ENCODE results near the gene MSTN. TPM values are rescaled to one million over a fixed set of nuclear protein-coding genes. Genes with fewer than 3 reads are reported as not detected.

MSTN gene
- total RNA-seq, 3 donors from 2014 or later: 0.64 to 0.73 (median 0.66) TPM

GRCh38 chr2:190068764-190069163 is 6.2 kb upstream of the MSTN start:
- Histone ChIP-seq H3K36me3 (no peaks in the 10 kb centered on the region), H3K4me1 (no peaks in the 10 kb centered on the region), H3K4me3 (no peak overlapping the region), H3K9me3 (no peaks in the 10 kb centered on the region), H3K27me3 (no peaks in the 10 kb centered on the region), H3K27ac (no peak overlapping the region)
- intact Hi-C loops (cut with DNase I; ENCODE audit: low total_unique reads): no loop called here
- TF ChIP-seq POLR2A (IDR thresholded peaks at IDR 0.05) (no peak), POLR2AphosphoS5 (IDR thresholded peaks at IDR 0.05) (no peak), CTCF (IDR thresholded peaks at IDR 0.05) (no peak)
- no peak for DNase-seq (ENCODE audit: low spot score in 2 of 2)

GRCh38 chr2:190065839-190066238 is 3.3 kb upstream of the MSTN start:
- no peaks in the 10 kb centered on the region for H3K36me3 ChIP-seq
- no peaks in the 10 kb centered on the region for H3K27me3 ChIP-seq
- no peaks in the 10 kb centered on the region for H3K9me3 ChIP-seq
- H3K4me3 ChIP-seq: no peak overlapping the region
- H3K27ac ChIP-seq: no peak overlapping the region
- TF ChIP-seq POLR2A (IDR thresholded peaks at IDR 0.05): no peak
- TF ChIP-seq CTCF (IDR thresholded peaks at IDR 0.05): no peak
- no peak for TF ChIP-seq POLR2AphosphoS5 (IDR thresholded peaks at IDR 0.05)
- DNase-seq (ENCODE audit: low spot score in 2 of 2): no peak
- no peaks in the 10 kb centered on the region for H3K4me1 ChIP-seq
- intact Hi-C loops (cut with DNase I; ENCODE audit: low total_unique reads): no loop called here

- H3K27ac ChIP-seq: no peak overlapping the region
- DNase-seq (ENCODE audit: low spot score in 2 of 2): no peak
- intact Hi-C loops (cut with DNase I; ENCODE audit: low total_unique reads): loop anchor here (5.0 kb wide), 1 partner anchor 176 kb away; no protein-coding TSS in a partner anchor
- H3K36me3 ChIP-seq: no peaks in the 10 kb centered on the region
- TF ChIP-seq POLR2A (IDR thresholded peaks at IDR 0.05): no peak
- TF ChIP-seq POLR2AphosphoS5 (IDR thresholded peaks at IDR 0.05): no peak
- TF ChIP-seq CTCF (IDR thresholded peaks at IDR 0.05): no peak
- H3K4me3 ChIP-seq: no peak overlapping the region
- no peaks in the 10 kb centered on the region for H3K27me3 ChIP-seq
- no peaks in the 10 kb centered on the region for H3K4me1 ChIP-seq
- H3K9me3 ChIP-seq: no peaks in the 10 kb centered on the region
These were observed 1.1 kb upstream of the MSTN start for GRCh38 chr2:190063624-190064023.

GRCh38 chr2:190062053-190062452 is 476 bp downstream of the MSTN start:
- TF ChIP-seq POLR2AphosphoS5 (IDR thresholded peaks at IDR 0.05): no peak
- TF ChIP-seq POLR2A (IDR thresholded peaks at IDR 0.05): no peak
- TF ChIP-seq CTCF (IDR thresholded peaks at IDR 0.05): no peak
- Histone ChIP-seq H3K27ac (no peak overlapping the region), H3K4me1 (no peaks in the 10 kb centered on the region), H3K36me3 (no peaks in the 10 kb centered on the region), H3K9me3 (no peaks in the 10 kb centered on the region), H3K4me3 (no peak overlapping the region), H3K27me3 (no peaks in the 10 kb centered on the region)
- no peak for DNase-seq (ENCODE audit: low spot score in 2 of 2)
- intact Hi-C loops (cut with DNase I; ENCODE audit: low total_unique reads): loop anchor here (5.0 kb wide), 1 partner anchor 175 kb away; no protein-coding TSS in a partner anchor

- H3K4me1 ChIP-seq: no peaks in the 10 kb centered on the region
- no peaks in the 10 kb centered on the region for H3K27me3 ChIP-seq
- no peaks in the 10 kb centered on the region for H3K36me3 ChIP-seq
- H3K4me3 ChIP-seq: no peak overlapping the region
- DNase-seq (ENCODE audit: low spot score in 2 of 2): no peak
- TF ChIP-seq POLR2A (IDR thresholded peaks at IDR 0.05): no peak
- TF ChIP-seq POLR2AphosphoS5 (IDR thresholded peaks at IDR 0.05): no peak
- TF ChIP-seq CTCF (IDR thresholded peaks at IDR 0.05): no peak
- H3K27ac ChIP-seq: no peak overlapping the region
- intact Hi-C loops (cut with DNase I; ENCODE audit: low total_unique reads): loop anchor here (5.0 kb wide), 1 partner anchor 173 kb away; no protein-coding TSS in a partner anchor
- H3K9me3 ChIP-seq: no peaks in the 10 kb centered on the region
These were observed 1.9 kb downstream of the MSTN start for GRCh38 chr2:190060626-190061025.

All from breast epithelium (tissue), 4 donors.